Thoracic aorta (tissue), 2 donors: ENCODE results near the gene STIM2. TPM values are rescaled to one million over a fixed set of nuclear protein-coding genes. Genes with fewer than 3 reads are reported as not detected.

Experiments used
- ATAC-seq: fragments of 150-250 bp; one replicate; pipeline ENCODE4 v1.8.0; 2017; ENCODE audit warnings: low read depth; ENCODE audit not compliant: insufficient number of reproducible peaks, low FRiP score
- DNase-seq: peaks from one replicate; pipeline ENCODE4 v3.0.0-alpha.2; 2020; ENCODE audit warnings: low spot score
- H3K27ac ChIP-seq, 2 donors: fragments of 200-600 bp; sonication (generic); 1 replicate in 1 of 2; 2 replicates in 1 of 2; pipeline ENCODE4 v1.5.1; 2016; ENCODE audit warnings: mild to moderate bottlenecking in 2 of 2, moderate library complexity in 2 of 2
- H3K27me3 ChIP-seq: fragments of 200-600 bp; sonication (generic); replicated peaks from 2 replicates; pipeline ENCODE4 v1.6.0; 2016; ENCODE audit warnings: mild to moderate bottlenecking; ENCODE audit not compliant: insufficient read depth
- H3K36me3 ChIP-seq: fragments of 200-600 bp; sonication (generic); one replicate; pipeline ENCODE4 v1.5.1; 2016
- H3K4me1 ChIP-seq, 2 donors: fragments of 200-600 bp; sonication (generic); 1 replicate in 1 of 2; 2 replicates in 1 of 2; pipeline versions ENCODE4 v1.5.1 to v1.6.0; 2016; ENCODE audit warnings: low read depth in 2 of 2, mild to moderate bottlenecking in 1 of 2; ENCODE audit not compliant: control insufficient read depth in 1 of 2
- H3K4me3 ChIP-seq: fragments of 200-600 bp; sonication (generic); 2 replicates; pipeline ENCODE4 v1.5.1; 2016; ENCODE audit warnings: mild to moderate bottlenecking
- H3K9me3 ChIP-seq: fragments of 200-600 bp; sonication (generic); 2 replicates; pipeline ENCODE4 v1.5.1; 2016
- total RNA-seq, 2 donors: library from RNA; depleted of rRNA; stranded (reverse); fragments of >200 nt; gene quantifications; one replicate each; pipeline versions ENCODE4 v1.1.0 to v1.2.3, GENCODE V29; 2016
- TF ChIP-seq, protein P1 (sequence below): fragments of 200-600 bp; sonication (generic); IDR thresholded peaks from one replicate; pipeline ENCODE4 v1.5.1; 2019; ENCODE audit warnings: antibody characterized with exemption

Gene STIM2
- total RNA-seq, 2 donors from 2014 or later, result 14.3 to 53.3 TPM

DNA sequence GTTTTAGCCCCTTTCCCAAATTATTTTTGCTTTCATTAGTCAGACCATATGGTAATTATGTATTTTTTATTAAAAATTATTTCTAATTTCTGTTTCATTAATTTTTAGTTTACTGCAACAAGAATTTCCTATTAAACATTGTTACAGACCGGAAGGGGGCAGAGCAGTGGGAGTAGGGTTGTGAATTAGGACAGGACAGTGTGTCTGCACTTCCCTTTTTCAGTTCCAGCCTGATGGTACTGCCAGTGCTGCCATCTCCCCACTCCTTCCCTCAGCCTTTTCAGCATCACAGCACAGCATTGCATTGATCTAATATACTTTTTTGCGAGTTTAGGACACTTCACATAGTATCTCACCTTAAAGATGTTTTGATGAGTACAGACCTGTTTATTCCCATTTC lies 76.5 kb downstream of the STIM2 start:
- H3K4me1 ChIP-seq, result no peaks in the 10 kb centered on the region
- no peaks in the 10 kb centered on the region for H3K9me3 ChIP-seq
- no peak overlapping the region for H3K4me3 ChIP-seq
- H3K36me3 ChIP-seq, result no peaks in the 10 kb centered on the region
- no peak for DNase-seq
- TF ChIP-seq, protein P1, sequence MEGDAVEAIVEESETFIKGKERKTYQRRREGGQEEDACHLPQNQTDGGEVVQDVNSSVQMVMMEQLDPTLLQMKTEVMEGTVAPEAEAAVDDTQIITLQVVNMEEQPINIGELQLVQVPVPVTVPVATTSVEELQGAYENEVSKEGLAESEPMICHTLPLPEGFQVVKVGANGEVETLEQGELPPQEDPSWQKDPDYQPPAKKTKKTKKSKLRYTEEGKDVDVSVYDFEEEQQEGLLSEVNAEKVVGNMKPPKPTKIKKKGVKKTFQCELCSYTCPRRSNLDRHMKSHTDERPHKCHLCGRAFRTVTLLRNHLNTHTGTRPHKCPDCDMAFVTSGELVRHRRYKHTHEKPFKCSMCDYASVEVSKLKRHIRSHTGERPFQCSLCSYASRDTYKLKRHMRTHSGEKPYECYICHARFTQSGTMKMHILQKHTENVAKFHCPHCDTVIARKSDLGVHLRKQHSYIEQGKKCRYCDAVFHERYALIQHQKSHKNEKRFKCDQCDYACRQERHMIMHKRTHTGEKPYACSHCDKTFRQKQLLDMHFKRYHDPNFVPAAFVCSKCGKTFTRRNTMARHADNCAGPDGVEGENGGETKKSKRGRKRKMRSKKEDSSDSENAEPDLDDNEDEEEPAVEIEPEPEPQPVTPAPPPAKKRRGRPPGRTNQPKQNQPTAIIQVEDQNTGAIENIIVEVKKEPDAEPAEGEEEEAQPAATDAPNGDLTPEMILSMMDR, result no peak
- H3K27me3 ChIP-seq, result no peaks in the 10 kb centered on the region
- no peak overlapping the region for H3K27ac ChIP-seq
- no peak for ATAC-seq

- ATAC-seq, result no peak
- no peak overlapping the region for H3K27ac ChIP-seq
These were observed 76.9 kb downstream of the STIM2 start for GRCh38 chr4:26937567-26937966.

GRCh38 chr4:26938516-26938915 lies 77.9 kb downstream of the STIM2 start:
- no peaks in the 10 kb centered on the region for H3K4me1 ChIP-seq

More at GRCh38 chr4:26937567-26937966, 76.9 kb downstream of the STIM2 start:
- no peak for DNase-seq
- H3K27me3 ChIP-seq, result no peaks in the 10 kb centered on the region
- no peaks in the 10 kb centered on the region for H3K36me3 ChIP-seq
- H3K4me1 ChIP-seq, result no peaks in the 10 kb centered on the region
- H3K4me3 ChIP-seq, result no peak overlapping the region
- no peaks in the 10 kb centered on the region for H3K9me3 ChIP-seq
- TF ChIP-seq, protein P1, result no peak

GRCh38 chr4:26941951-26942350 lies 81.3 kb downstream of the STIM2 start:
- no peaks in the 10 kb centered on the region for H3K9me3 ChIP-seq
- TF ChIP-seq, protein P1, result no peak
- ATAC-seq (no peak), DNase-seq (no peak)
- H3K36me3 ChIP-seq, result no peaks in the 10 kb centered on the region
- H3K4me1 ChIP-seq, result no peaks in the 10 kb centered on the region
- H3K27me3 ChIP-seq, result no peaks in the 10 kb centered on the region
- H3K4me3 ChIP-seq, result no peak overlapping the region
- H3K27ac ChIP-seq, result no peak overlapping the region

More at GRCh38 chr4:26938516-26938915, 77.9 kb downstream of the STIM2 start:
- ATAC-seq (no peak), DNase-seq (no peak)
- Histone ChIP-seq H3K9me3 (no peaks in the 10 kb centered on the region), H3K36me3 (no peaks in the 10 kb centered on the region), H3K27ac (no peak overlapping the region), H3K27me3 (no peaks in the 10 kb centered on the region), H3K4me3 (no peak overlapping the region)
- TF ChIP-seq, protein P1, result no peak

GRCh38 chr4:26942871-26943270 lies 82.2 kb downstream of the STIM2 start:
- TF ChIP-seq, protein P1, result no peak
- ATAC-seq (no peak), DNase-seq (no peak)
- no peak overlapping the region for H3K27ac ChIP-seq
- H3K4me3 ChIP-seq, result no peak overlapping the region
- H3K27me3 ChIP-seq, result no peaks in the 10 kb centered on the region
- no peaks in the 10 kb centered on the region for H3K9me3 ChIP-seq
- no peaks in the 10 kb centered on the region for H3K36me3 ChIP-seq
- no peaks in the 10 kb centered on the region for H3K4me1 ChIP-seq
